T-helper 17 cell (primary cell): ENCODE results near the gene SPAAR. TPM values are rescaled to one million over a fixed set of nuclear protein-coding genes. Genes with fewer than 3 reads are reported as not detected.

Source experiments
- ATAC-seq: fragments of 150-1000 bp; cut with Tn5 transposase; 2 replicates; pipeline ENCODE4 v1.10.0; 2021; ENCODE audit warnings: mild to moderate bottlenecking, moderate library complexity
- DNase-seq, 3 donors: peaks; one replicate each; pipeline versions ENCODE4 v3.0.0 to v3.0.0-alpha.2; 2020 to 2021
- H3K9me3 ChIP-seq: one replicate; pipeline ENCODE4 v1.7.0; 2013; ENCODE audit warnings: low read length, mild to moderate bottlenecking; ENCODE audit not compliant: control insufficient read depth, poor library complexity, severe bottlenecking
- H3K27ac Mint-ChIP-seq: one replicate; pipeline ENCODE4 v1.8.0; 2022; ENCODE audit warnings: mild to moderate bottlenecking, moderate library complexity, mixed read lengths
- H3K27me3 Mint-ChIP-seq: one replicate; pipeline ENCODE4 v1.8.0; 2022; ENCODE audit warnings: mixed read lengths
- H3K36me3 Mint-ChIP-seq: one replicate; pipeline ENCODE4 v1.8.0; 2022; ENCODE audit warnings: low read depth, mixed read lengths
- H3K4me1 Mint-ChIP-seq: one replicate; pipeline ENCODE4 v1.8.0; 2022; ENCODE audit warnings: mild to moderate bottlenecking, mixed read lengths
- H3K4me3 Mint-ChIP-seq: one replicate; pipeline ENCODE4 v1.8.0; 2022; ENCODE audit warnings: mild to moderate bottlenecking, moderate library complexity, mixed read lengths
- total RNA-seq, 4 donors: library from RNA in 2 of 4; stranded (reverse) in 2 of 4; gene quantifications; one replicate each; pipeline ENCODE4 v1.2.3 and lab custom pipeline; 2022 to 2026

The SPAAR gene
- total RNA-seq, 2 donors from 2014 or later = not detected

- Mint-ChIP-seq H3K27ac (no peak overlapping the region), H3K27me3 (no peaks in the 10 kb centered on the region), H3K4me1 (peaks cover 32% of the 10 kb centered on the region), H3K4me3 (no peak overlapping the region), H3K36me3 (no peaks in the 10 kb centered on the region)
- DNase-seq (no peak), ATAC-seq (no peak)
- peaks cover 3% of the 10 kb centered on the region for H3K9me3 ChIP-seq
Measured at GRCh38 chr9:35935755-35936509, 26.6 kb downstream of the SPAAR start.

GRCh38 chr9:35937227-35937626 is 27.9 kb downstream of the SPAAR start:
- DNase-seq (no peak), ATAC-seq (no peak)
- H3K4me1 Mint-ChIP-seq = peaks cover 43% of the 10 kb centered on the region
- no peaks in the 10 kb centered on the region for H3K27me3 Mint-ChIP-seq
- H3K4me3 Mint-ChIP-seq = no peak overlapping the region
- no peak overlapping the region for H3K27ac Mint-ChIP-seq
- H3K9me3 ChIP-seq = peaks cover 3% of the 10 kb centered on the region
- H3K36me3 Mint-ChIP-seq = no peaks in the 10 kb centered on the region

- ATAC-seq (no peak), DNase-seq (no peak)
- H3K4me1 Mint-ChIP-seq = peaks cover 41% of the 10 kb centered on the region
- peak overlapping the region; percentile 41 for H3K4me3 Mint-ChIP-seq
- H3K27me3 Mint-ChIP-seq = no peaks in the 10 kb centered on the region
- no peak overlapping the region for H3K27ac Mint-ChIP-seq
- H3K36me3 Mint-ChIP-seq = no peaks in the 10 kb centered on the region
- H3K9me3 ChIP-seq = peaks cover 3% of the 10 kb centered on the region
Measured at GRCh38 chr9:35938474-35939356, 29.4 kb downstream of the SPAAR start.

GRCh38 chr9:35939679-35940250 is 30.5 kb downstream of the SPAAR start:
- Mint-ChIP-seq H3K27me3 (no peaks in the 10 kb centered on the region), H3K4me3 (peak overlapping the region; percentile 72), H3K27ac (no peak overlapping the region), H3K4me1 (peaks cover 46% of the 10 kb centered on the region), H3K36me3 (no peaks in the 10 kb centered on the region)
- H3K9me3 ChIP-seq = peaks cover 3% of the 10 kb centered on the region
- ATAC-seq (no peak), DNase-seq (no peak)

GRCh38 chr9:35940458-35941407 is 31.4 kb downstream of the SPAAR start:
- H3K4me1 Mint-ChIP-seq = peaks cover 49% of the 10 kb centered on the region

GRCh38 chr9:35942286-35942685 is 33.0 kb downstream of the SPAAR start:
- H3K27ac Mint-ChIP-seq = peak overlapping the region; percentile 61

More at GRCh38 chr9:35940458-35941407, 31.4 kb downstream of the SPAAR start:
- H3K9me3 ChIP-seq = peaks cover 3% of the 10 kb centered on the region
- peak; percentile 80 for ATAC-seq
- DNase-seq = no peak
- H3K4me3 Mint-ChIP-seq = peak overlapping the region; percentile 72
- no peaks in the 10 kb centered on the region for H3K27me3 Mint-ChIP-seq
- H3K36me3 Mint-ChIP-seq = no peaks in the 10 kb centered on the region
- peak overlapping the region; percentile 61 for H3K27ac Mint-ChIP-seq

GRCh38 chr9:35944173-35944572 is 34.9 kb downstream of the SPAAR start:
- H3K9me3 ChIP-seq = no peaks in the 10 kb centered on the region
- H3K27me3 Mint-ChIP-seq = no peaks in the 10 kb centered on the region

More at GRCh38 chr9:35942286-35942685, 33.0 kb downstream of the SPAAR start:
- no peaks in the 10 kb centered on the region for H3K36me3 Mint-ChIP-seq
- H3K27me3 Mint-ChIP-seq = no peaks in the 10 kb centered on the region
- peak overlapping the region; percentile 36 for H3K4me3 Mint-ChIP-seq
- no peak for DNase-seq
- H3K9me3 ChIP-seq = no peaks in the 10 kb centered on the region
- H3K4me1 Mint-ChIP-seq = peaks cover 51% of the 10 kb centered on the region
- ATAC-seq = no peak

GRCh38 chr9:35944841-35945240 is 35.6 kb downstream of the SPAAR start:
- H3K4me1 Mint-ChIP-seq = peaks cover 45% of the 10 kb centered on the region
- DNase-seq (no peak), ATAC-seq (no peak)
- no peak overlapping the region for H3K27ac Mint-ChIP-seq
- no peak overlapping the region for H3K4me3 Mint-ChIP-seq
- no peaks in the 10 kb centered on the region for H3K36me3 Mint-ChIP-seq
- no peaks in the 10 kb centered on the region for H3K9me3 ChIP-seq
- no peaks in the 10 kb centered on the region for H3K27me3 Mint-ChIP-seq

More at GRCh38 chr9:35944173-35944572, 34.9 kb downstream of the SPAAR start:
- Mint-ChIP-seq H3K4me3 (no peak overlapping the region), H3K4me1 (peaks cover 46% of the 10 kb centered on the region), H3K27ac (no peak overlapping the region), H3K36me3 (no peaks in the 10 kb centered on the region)
- DNase-seq = no peak
- ATAC-seq = no peak

GRCh38 chr9:35945341-35946018 is 36.2 kb downstream of the SPAAR start:
- H3K4me3 Mint-ChIP-seq = peak overlapping the region; percentile 66
- peak overlapping the region; percentile 56 for H3K27ac Mint-ChIP-seq
- no peaks in the 10 kb centered on the region for H3K36me3 Mint-ChIP-seq
- peak; percentile 39 to 59 (median 48) for DNase-seq
- peaks cover 39% of the 10 kb centered on the region for H3K4me1 Mint-ChIP-seq
- H3K9me3 ChIP-seq = no peaks in the 10 kb centered on the region
- H3K27me3 Mint-ChIP-seq = no peaks in the 10 kb centered on the region
- ATAC-seq = peak; percentile 79

GRCh38 chr9:35948451-35948850 is 39.2 kb downstream of the SPAAR start:
- H3K9me3 ChIP-seq = no peaks in the 10 kb centered on the region
- peaks cover 21% of the 10 kb centered on the region for H3K4me1 Mint-ChIP-seq
- H3K27ac Mint-ChIP-seq = no peak overlapping the region
- DNase-seq = no peak
- H3K27me3 Mint-ChIP-seq = peaks cover 6% of the 10 kb centered on the region
- ATAC-seq = no peak
- no peaks in the 10 kb centered on the region for H3K36me3 Mint-ChIP-seq
- H3K4me3 Mint-ChIP-seq = no peak overlapping the region

GRCh38 chr9:35948901-35949318 is 39.6 kb downstream of the SPAAR start:
- Mint-ChIP-seq H3K4me3 (peak overlapping the region; percentile 21), H3K27me3 (peaks cover 6% of the 10 kb centered on the region), H3K36me3 (no peaks in the 10 kb centered on the region), H3K27ac (peak overlapping the region; percentile 61), H3K4me1 (peaks cover 19% of the 10 kb centered on the region)
- DNase-seq = no peak
- no peaks in the 10 kb centered on the region for H3K9me3 ChIP-seq
- ATAC-seq = peak; percentile 21

GRCh38 chr9:35951736-35952135 is 42.4 kb downstream of the SPAAR start:
- Mint-ChIP-seq H3K27ac (no peak overlapping the region), H3K27me3 (peaks cover 18% of the 10 kb centered on the region), H3K36me3 (no peaks in the 10 kb centered on the region), H3K4me3 (no peak overlapping the region), H3K4me1 (peaks cover 15% of the 10 kb centered on the region)
- ATAC-seq = no peak
- DNase-seq = no peak
- H3K9me3 ChIP-seq = no peaks in the 10 kb centered on the region
